ENCODE data around the gene TEDC1. TPM values are rescaled to one million over a fixed set of nuclear protein-coding genes. Genes with fewer than 3 reads are reported as not detected.

TEDC1 gene
- total and polyA plus RNA-seq, 2 experiments from 2014 or later: 6.4 to 9.8 TPM

DNA sequence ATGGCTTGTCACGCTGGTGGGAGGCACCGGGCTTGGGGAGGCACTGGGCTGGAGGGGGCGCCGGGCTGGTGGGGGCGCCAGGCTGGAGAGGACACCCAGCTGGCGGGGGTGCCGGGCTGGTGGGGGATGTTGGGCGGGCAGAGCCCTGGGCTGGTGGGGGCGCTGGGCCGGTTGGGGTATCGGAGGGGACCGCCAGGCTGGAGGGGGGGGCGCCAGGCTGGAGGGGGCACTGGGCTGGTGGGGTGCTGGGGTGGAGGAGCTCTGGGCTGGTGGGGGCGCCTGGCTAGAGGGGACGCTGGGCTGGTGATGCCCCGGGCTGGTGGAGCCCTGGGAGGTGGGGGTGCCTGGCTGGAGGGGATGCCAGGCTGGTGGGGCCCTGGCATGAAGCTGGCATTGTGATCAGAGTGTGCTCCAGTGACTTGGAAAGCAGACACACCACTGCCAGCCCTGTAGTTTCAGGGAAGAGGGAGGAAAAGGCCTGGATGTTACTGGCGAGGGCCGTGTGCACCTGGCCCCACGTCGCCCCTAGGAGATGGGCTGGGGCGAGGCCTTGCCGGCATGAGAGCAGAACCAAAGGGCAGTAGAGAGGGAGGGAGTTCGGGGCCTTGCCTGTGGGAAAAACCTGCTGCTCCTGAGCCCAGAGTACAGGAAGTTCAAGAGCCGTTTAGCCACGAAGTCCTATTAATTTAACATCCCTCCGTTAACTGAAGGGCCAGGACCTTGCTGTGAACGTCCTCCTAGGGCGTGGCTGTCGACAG is 13.1 kb downstream of the TEDC1 start:
- 44 to 59% methylated on average over 16 to 29 of the region's 29 CpGs for WGBS, 2 experiments (ENCODE audit: low coverage in 1 of 2, low lambda C conversion rate in 2 of 2, missing lambda C conversion rate in 2 of 2)
- H3K4me3 ChIP-seq: no peak overlapping the region
- H2AFZ ChIP-seq: no peak overlapping the region
- TF ChIP-seq EZH2 (IDR thresholded peaks at IDR 0.05; ENCODE audit: insufficient read depth, poor library complexity, severe bottlenecking) (no peak), EZH2phosphoT487 (IDR thresholded peaks at IDR 0.05; ENCODE audit: insufficient read depth, low read depth) (no peak)
- no peak overlapping the region for H3K27ac ChIP-seq
- no peaks in the 10 kb centered on the region for H3K4me1 ChIP-seq (ENCODE audit: insufficient read depth)
- H3K27me3 ChIP-seq (replicated peaks; ENCODE audit: insufficient read depth): 0 out of 2 replicates have a peak, but pooled peaks cover 4% of the 10 kb centered on the region
- H3K9me2 ChIP-seq (ENCODE audit: insufficient read depth): no peaks in the 10 kb centered on the region
- H3K36me3 ChIP-seq (ENCODE audit: low read depth): no peaks in the 10 kb centered on the region
- no peak for DNase-seq
- H4K20me1 ChIP-seq (ENCODE audit: insufficient read depth): no peaks in the 10 kb centered on the region
- in situ Hi-C loops (cut with MboI): no loop called here
- H3K4me2 ChIP-seq (ENCODE audit: unreplicated experiment): no peak overlapping the region
- no peak overlapping the region for H3K9ac ChIP-seq
- no peaks in the 10 kb centered on the region for H3K9me3 ChIP-seq (ENCODE audit: low read depth)
- H3F3A ChIP-seq (ENCODE audit: insufficient read depth): no peaks in the 10 kb centered on the region
- no peaks in the 10 kb centered on the region for H3K79me2 ChIP-seq (ENCODE audit: insufficient read depth)

DNA sequence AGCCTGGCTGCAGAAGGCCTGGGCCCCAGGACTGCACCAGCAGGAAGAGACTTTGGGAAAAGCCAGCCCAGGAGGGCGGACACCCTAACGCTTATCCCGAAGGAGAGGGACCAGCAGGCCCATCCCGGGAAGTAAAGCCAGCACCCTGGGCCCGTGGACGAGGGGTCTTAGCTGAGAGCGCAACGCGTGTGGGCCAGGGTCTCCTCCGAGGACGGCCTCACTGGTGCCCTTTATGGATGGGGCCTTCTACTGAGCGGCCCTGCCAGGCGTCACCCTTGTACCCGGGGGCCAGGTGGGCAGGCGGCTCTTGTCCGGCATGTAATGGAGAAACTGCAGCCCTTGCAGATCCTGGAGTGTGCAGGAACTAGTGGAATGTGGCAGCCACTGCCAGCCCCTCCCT is 14.1 kb downstream of the TEDC1 start:
- no peaks in the 10 kb centered on the region for H3F3A ChIP-seq (ENCODE audit: insufficient read depth)
- H3K27ac ChIP-seq: no peak overlapping the region
- H3K36me3 ChIP-seq (ENCODE audit: low read depth): no peaks in the 10 kb centered on the region
- no peak overlapping the region for H2AFZ ChIP-seq
- H3K9ac ChIP-seq: no peak overlapping the region
- in situ Hi-C loops (cut with MboI): no loop called here
- no peaks in the 10 kb centered on the region for H3K9me2 ChIP-seq (ENCODE audit: insufficient read depth)
- no peak overlapping the region for H3K4me3 ChIP-seq
- WGBS, 2 experiments (ENCODE audit: low coverage in 1 of 2, low lambda C conversion rate in 2 of 2, missing lambda C conversion rate in 2 of 2): 70 to 79% methylated on average over 16 of the region's 16 CpGs
- no peak overlapping the region for H3K4me2 ChIP-seq (ENCODE audit: unreplicated experiment)
- H3K79me2 ChIP-seq (ENCODE audit: insufficient read depth): no peaks in the 10 kb centered on the region
- H3K27me3 ChIP-seq (replicated peaks; ENCODE audit: insufficient read depth): peaks cover 9% of the 10 kb centered on the region; the same call in 1 of the 2 replicates
- DNase-seq: no peak
- TF ChIP-seq EZH2phosphoT487 (IDR thresholded peaks at IDR 0.05; ENCODE audit: insufficient read depth, low read depth): no peak
- no peak for TF ChIP-seq EZH2 (IDR thresholded peaks at IDR 0.05; ENCODE audit: insufficient read depth, poor library complexity, severe bottlenecking)
- H4K20me1 ChIP-seq (ENCODE audit: insufficient read depth): no peaks in the 10 kb centered on the region
- H3K4me1 ChIP-seq (ENCODE audit: insufficient read depth): no peaks in the 10 kb centered on the region
- H3K9me3 ChIP-seq (ENCODE audit: low read depth): no peaks in the 10 kb centered on the region

DNA sequence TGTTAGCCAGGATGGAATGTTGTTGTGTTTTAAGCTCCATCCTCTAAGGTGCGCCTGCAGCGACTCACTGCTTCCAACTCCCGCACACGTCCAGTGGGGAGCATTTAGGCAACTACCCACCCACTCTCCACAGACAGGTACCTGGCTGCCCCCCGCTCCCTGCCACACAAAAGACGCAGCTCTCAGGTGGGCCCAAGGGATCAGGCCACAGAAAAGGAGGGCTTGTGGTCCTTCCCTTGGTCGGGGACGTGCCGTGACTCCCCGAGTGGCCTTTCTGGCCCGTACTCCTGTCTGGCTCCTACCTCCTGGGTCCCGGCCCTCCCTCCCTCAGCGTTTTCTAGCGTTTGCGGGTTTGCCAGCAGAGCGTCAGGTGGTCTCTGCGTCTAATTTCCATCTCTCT is 16.2 kb downstream of the TEDC1 start:
- in situ Hi-C loops (cut with MboI): no loop called here
- H3K36me3 ChIP-seq (ENCODE audit: low read depth): no peaks in the 10 kb centered on the region
- no peaks in the 10 kb centered on the region for H3K9me3 ChIP-seq (ENCODE audit: low read depth)
- no peak overlapping the region for H2AFZ ChIP-seq
- no peak overlapping the region for H3K9ac ChIP-seq
- no peak overlapping the region for H3K27ac ChIP-seq
- H3K9me2 ChIP-seq (ENCODE audit: insufficient read depth): no peaks in the 10 kb centered on the region
- H3K27me3 ChIP-seq (replicated peaks; ENCODE audit: insufficient read depth): peaks cover 19% of the 10 kb centered on the region
- 55 to 59% methylated on average over 16 to 17 of the region's 17 CpGs for whole genome bisulfite sequencing, 2 experiments (ENCODE audit: low coverage in 1 of 2, low lambda C conversion rate in 2 of 2, missing lambda C conversion rate in 2 of 2)
- no peaks in the 10 kb centered on the region for H4K20me1 ChIP-seq (ENCODE audit: insufficient read depth)
- DNase-seq: no peak
- H3F3A ChIP-seq (ENCODE audit: insufficient read depth): no peaks in the 10 kb centered on the region
- H3K4me1 ChIP-seq (ENCODE audit: insufficient read depth): no peaks in the 10 kb centered on the region
- H3K4me2 ChIP-seq (ENCODE audit: unreplicated experiment): no peak overlapping the region
- H3K79me2 ChIP-seq (ENCODE audit: insufficient read depth): no peaks in the 10 kb centered on the region
- H3K4me3 ChIP-seq: no peak overlapping the region
- no peak for TF ChIP-seq EZH2 (IDR thresholded peaks at IDR 0.05; ENCODE audit: insufficient read depth, poor library complexity, severe bottlenecking)
- no peak for TF ChIP-seq EZH2phosphoT487 (IDR thresholded peaks at IDR 0.05; ENCODE audit: insufficient read depth, low read depth)

DNA sequence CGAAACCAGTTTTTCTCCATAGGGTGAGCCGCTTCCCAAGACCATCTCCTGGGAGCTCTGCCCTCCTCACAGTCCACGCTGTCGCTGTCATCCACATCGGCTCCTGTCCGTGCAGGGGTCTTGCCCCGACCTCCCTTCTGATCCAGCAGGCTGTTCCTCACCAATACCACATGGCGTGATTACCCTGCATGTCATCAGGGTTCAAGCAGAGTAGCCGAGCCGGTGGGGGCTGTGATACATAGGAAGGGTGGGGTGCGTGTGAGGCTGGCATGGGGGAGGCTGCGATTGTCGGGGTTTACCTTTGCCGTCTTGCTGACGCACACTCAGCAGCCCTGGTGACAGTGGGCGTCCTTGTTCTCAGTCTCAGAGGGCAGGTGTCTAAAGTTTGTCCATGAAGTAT is 17.0 kb downstream of the TEDC1 start:
- Histone ChIP-seq H2AFZ (no peak overlapping the region), H3K4me2 (ENCODE audit: unreplicated experiment) (no peak overlapping the region), H3K79me2 (ENCODE audit: insufficient read depth) (no peaks in the 10 kb centered on the region), H3K9ac (no peak overlapping the region), H3K4me1 (ENCODE audit: insufficient read depth) (no peaks in the 10 kb centered on the region), H3K9me2 (ENCODE audit: insufficient read depth) (no peaks in the 10 kb centered on the region), H3K36me3 (ENCODE audit: low read depth) (no peaks in the 10 kb centered on the region), H3K27me3 (replicated peaks; ENCODE audit: insufficient read depth) (peaks cover 27% of the 10 kb centered on the region), H3K4me3 (no peak overlapping the region), H4K20me1 (ENCODE audit: insufficient read depth) (no peaks in the 10 kb centered on the region), H3K9me3 (ENCODE audit: low read depth) (no peaks in the 10 kb centered on the region), H3F3A (ENCODE audit: insufficient read depth) (no peaks in the 10 kb centered on the region), H3K27ac (no peak overlapping the region)
- TF ChIP-seq EZH2phosphoT487 (IDR thresholded peaks at IDR 0.05; ENCODE audit: insufficient read depth, low read depth) (no peak), EZH2 (IDR thresholded peaks at IDR 0.05; ENCODE audit: insufficient read depth, poor library complexity, severe bottlenecking) (no peak)
- no peak for DNase-seq
- in situ Hi-C loops (cut with MboI): no loop called here
- WGBS, 2 experiments (ENCODE audit: low coverage in 1 of 2, low lambda C conversion rate in 2 of 2, missing lambda C conversion rate in 2 of 2): 77% methylated on average over 16 of the region's 16 CpGs
